Measurements from ENCODE around the gene YBX3.

GRCh38 chr12:10732549-10732948 is 9.4 kb upstream of the YBX3 start:
- no peak for TF ChIP-seq CTCF (IDR thresholded peaks at IDR 0.05)
- TF ChIP-seq POLR2AphosphoS5 (IDR thresholded peaks at IDR 0.05), result no peak
- TF ChIP-seq POLR2A (IDR thresholded peaks at IDR 0.05), result no peak
